D341Med (cell line): Measurements from ENCODE around the gene SYNE2.
"Not testable (repeated sequence)": the region's sequence is repeated elsewhere in the genome, so short reads cannot be mapped to it uniquely, and the experiment has no call there.

Experiments
- DNase-seq: peaks from one replicate; pipeline ENCODE4 v3.0.0; 2012; ENCODE audit warnings: low spot score

SYNE2 gene

GRCh38 chr14:64074961-64075612, 222.3 kb downstream of the SYNE2 start:
- no peak for DNase-seq

GRCh38 chr14:64075613-64076005, 222.8 kb downstream of the SYNE2 start:
- DNase-seq: no peak

- DNase-seq: no peak
Observed at GRCh38 chr14:64080452-64080851, 227.6 kb downstream of the SYNE2 start.

- DNase-seq: no peak
Observed at GRCh38 chr14:64081174-64081746, 228.5 kb downstream of the SYNE2 start.

GRCh38 chr14:64082837-64083236, 230.0 kb downstream of the SYNE2 start:
- no peak for DNase-seq

- DNase-seq: no peak
Observed at GRCh38 chr14:64088647-64088964, 235.8 kb downstream of the SYNE2 start.

- DNase-seq: peak; percentile 61
Observed at GRCh38 chr14:64089920-64090319, 237.1 kb downstream of the SYNE2 start.

- DNase-seq: no peak
Observed at GRCh38 chr14:64091217-64091616, 238.4 kb downstream of the SYNE2 start.

- no peak for DNase-seq
Observed at GRCh38 chr14:64092338-64092737, 239.5 kb downstream of the SYNE2 start.

- DNase-seq: no peak
Observed at GRCh38 chr14:64092940-64093339, 240.1 kb downstream of the SYNE2 start.

GRCh38 chr14:64095620-64096019, 242.8 kb downstream of the SYNE2 start:
- no peak for DNase-seq

- no peak for DNase-seq
Observed at GRCh38 chr14:64098120-64098519, 245.3 kb downstream of the SYNE2 start.

GRCh38 chr14:64107438-64107837, 254.6 kb downstream of the SYNE2 start:
- DNase-seq: no peak

- no peak for DNase-seq
Observed at GRCh38 chr14:64109819-64110554, 257.2 kb downstream of the SYNE2 start.

GRCh38 chr14:64110802-64111201, 258.0 kb downstream of the SYNE2 start:
- no peak for DNase-seq

- peak; percentile 36 for DNase-seq
Observed at GRCh38 chr14:64112867-64113678, 260.3 kb downstream of the SYNE2 start.

GRCh38 chr14:64114166-64114565, 261.4 kb downstream of the SYNE2 start:
- peak; percentile 82 for DNase-seq

- DNase-seq: no peak
Observed at GRCh38 chr14:64114796-64115195, 262.0 kb downstream of the SYNE2 start.

- no peak for DNase-seq
Observed at GRCh38 chr14:64115401-64115800, 262.6 kb downstream of the SYNE2 start.

- no peak for DNase-seq
Observed at GRCh38 chr14:64117671-64118402, 265.0 kb downstream of the SYNE2 start.

- not testable (repeated sequence) for DNase-seq
Observed at GRCh38 chr14:64118403-64118742, 265.6 kb downstream of the SYNE2 start.

- no peak for DNase-seq
Observed at GRCh38 chr14:64118892-64119291, 266.1 kb downstream of the SYNE2 start.
